ENCODE measurements around the gene GPR161.

GPR161 gene

GRCh38 chr1:168172250-168172915, 35.7 kb upstream of the GPR161 start:
- no peak for TF ChIP-seq CTCF (IDR thresholded peaks at IDR 0.05; ENCODE audit: low read depth, low read length)
- H3K4me3 ChIP-seq (ENCODE audit: low read depth, low read length) = no peak overlapping the region
- in situ Hi-C loops (cut with HindIII; ENCODE audit: low sequenced_read_pairs) = no loop called here
- DNase-seq (ENCODE audit: low read depth, low spot score) = no peak

- DNase-seq (ENCODE audit: low read depth, low spot score) = no peak
- H3K4me3 ChIP-seq (ENCODE audit: low read depth, low read length) = no peak overlapping the region
- TF ChIP-seq CTCF (IDR thresholded peaks at IDR 0.05; ENCODE audit: low read depth, low read length) = no peak
- in situ Hi-C loops (cut with HindIII; ENCODE audit: low sequenced_read_pairs) = no loop called here
Observed at GRCh38 chr1:168170564-168171508, 34.1 kb upstream of the GPR161 start.

GRCh38 chr1:168167806-168168205, 31.1 kb upstream of the GPR161 start:
- DNase-seq (ENCODE audit: low read depth, low spot score) = no peak
- in situ Hi-C loops (cut with HindIII; ENCODE audit: low sequenced_read_pairs) = no loop called here
- TF ChIP-seq CTCF (IDR thresholded peaks at IDR 0.05; ENCODE audit: low read depth, low read length) = no peak
- no peak overlapping the region for H3K4me3 ChIP-seq (ENCODE audit: low read depth, low read length)

- no peak for TF ChIP-seq CTCF (IDR thresholded peaks at IDR 0.05; ENCODE audit: low read depth, low read length)
- no peak overlapping the region for H3K4me3 ChIP-seq (ENCODE audit: low read depth, low read length)
- no peak for DNase-seq (ENCODE audit: low read depth, low spot score)
- in situ Hi-C loops (cut with HindIII; ENCODE audit: low sequenced_read_pairs) = no loop called here
Observed at GRCh38 chr1:168164771-168165170, 28.0 kb upstream of the GPR161 start.

GRCh38 chr1:168163670-168164069, 26.9 kb upstream of the GPR161 start:
- in situ Hi-C loops (cut with HindIII; ENCODE audit: low sequenced_read_pairs) = no loop called here
- TF ChIP-seq CTCF (IDR thresholded peaks at IDR 0.05; ENCODE audit: low read depth, low read length) = no peak
- no peak overlapping the region for H3K4me3 ChIP-seq (ENCODE audit: low read depth, low read length)
- no peak for DNase-seq (ENCODE audit: low read depth, low spot score)

- in situ Hi-C loops (cut with HindIII; ENCODE audit: low sequenced_read_pairs) = no loop called here
- no peak overlapping the region for H3K4me3 ChIP-seq (ENCODE audit: low read depth, low read length)
- no peak for DNase-seq (ENCODE audit: low read depth, low spot score)
- TF ChIP-seq CTCF (IDR thresholded peaks at IDR 0.05; ENCODE audit: low read depth, low read length) = no peak
Observed at GRCh38 chr1:168161459-168161858, 24.7 kb upstream of the GPR161 start.

All from astrocyte of the spinal cord (primary cell).